H9 (cell line): Measurements from ENCODE around the gene ABCA1. TPM values are rescaled to one million over a fixed set of nuclear protein-coding genes. Genes with fewer than 3 reads are reported as not detected.

ENCODE experiments used
- DNase-seq: peaks from one replicate; pipeline ENCODE4 v3.0.0-alpha.2; 2017
- H2AFZ ChIP-seq: one replicate; pipeline ENCODE4 v1.6.1; 2013; ENCODE audit warnings: mild to moderate bottlenecking, low read length, control low read depth, moderate library complexity
- H2AK5ac ChIP-seq: 2 replicates; pipeline ENCODE4 v1.6.1; 2013; ENCODE audit warnings: low read length, control low read depth, mixed read lengths; ENCODE audit not compliant: insufficient read length
- H2BK120ac ChIP-seq: one replicate; pipeline ENCODE4 v1.6.1; 2013; ENCODE audit warnings: low read depth, mild to moderate bottlenecking, low read length, control low read depth, inconsistent platforms; ENCODE audit not compliant: poor library complexity, severe bottlenecking
- H2BK12ac ChIP-seq: 2 replicates; pipeline ENCODE4 v1.6.1; 2013; ENCODE audit warnings: low read length, control low read depth, mixed read lengths, low read depth; ENCODE audit not compliant: insufficient read length
- H2BK15ac ChIP-seq: 2 replicates; pipeline ENCODE4 v1.6.1; 2013; ENCODE audit warnings: low read depth, low read length, control low read depth
- H2BK20ac ChIP-seq: one replicate; pipeline ENCODE4 v1.6.1; 2013; ENCODE audit warnings: low read depth, mild to moderate bottlenecking, low read length, control low read depth, inconsistent platforms; ENCODE audit not compliant: poor library complexity, severe bottlenecking
- H2BK5ac ChIP-seq: 2 replicates; pipeline ENCODE4 v1.6.1; 2013; ENCODE audit warnings: low read length, control low read depth, mixed read lengths; ENCODE audit not compliant: insufficient read length
- H3K14ac ChIP-seq: 2 replicates; pipeline ENCODE4 v1.6.1; 2013; ENCODE audit warnings: low read length, control low read depth; ENCODE audit not compliant: insufficient read depth
- H3K18ac ChIP-seq: 2 replicates; pipeline ENCODE4 v1.6.1; 2013; ENCODE audit warnings: low read depth, mild to moderate bottlenecking, mixed read lengths, low read length, control low read depth; ENCODE audit not compliant: insufficient read length
- H3K23ac ChIP-seq: 2 replicates; pipeline ENCODE4 v1.6.1; 2013; ENCODE audit warnings: low read length, control low read depth, mixed read lengths, low read depth; ENCODE audit not compliant: insufficient read length
- H3K23me2 ChIP-seq: 2 replicates; pipeline ENCODE4 v1.6.1; 2013; ENCODE audit warnings: low read depth, mild to moderate bottlenecking, mixed read lengths, low read length, control low read depth; ENCODE audit not compliant: insufficient read length, poor library complexity, severe bottlenecking
- H3K27ac ChIP-seq: 2 replicates; pipeline ENCODE4 v1.5.1; 2013; ENCODE audit warnings: low read length, control low read depth, mixed read lengths, low read depth; ENCODE audit not compliant: insufficient read length
- H3K27me3 ChIP-seq: 2 replicates; pipeline ENCODE4 v1.6.1; 2013; ENCODE audit warnings: low read length, control low read depth, inconsistent platforms; ENCODE audit not compliant: insufficient read depth
- H3K4ac ChIP-seq: 2 replicates; pipeline ENCODE4 v1.6.1; 2013; ENCODE audit warnings: low read depth, mild to moderate bottlenecking, control low read depth, inconsistent platforms, low read length, moderate library complexity
- H3K4me1 ChIP-seq: 2 replicates; pipeline ENCODE4 v1.6.1; 2013; ENCODE audit warnings: low read length, control low read depth, inconsistent platforms; ENCODE audit not compliant: insufficient read depth
- H3K4me2 ChIP-seq: 2 replicates; pipeline ENCODE4 v1.6.1; 2013; ENCODE audit warnings: low read length, control low read depth, mixed read lengths; ENCODE audit not compliant: insufficient read length, insufficient read depth
- H3K56ac ChIP-seq: 2 replicates; pipeline ENCODE4 v1.6.1; 2013; ENCODE audit warnings: low read depth, mild to moderate bottlenecking, mixed read lengths, low read length, control low read depth; ENCODE audit not compliant: insufficient read length
- H3K79me1 ChIP-seq: 2 replicates; pipeline ENCODE4 v1.6.1; 2013; ENCODE audit warnings: low read depth, mild to moderate bottlenecking, moderate library complexity, low read length, control low read depth, inconsistent platforms; ENCODE audit not compliant: insufficient read depth, poor library complexity, severe bottlenecking
- H3K79me2 ChIP-seq: 2 replicates; pipeline ENCODE4 v1.6.1; 2013; ENCODE audit warnings: low read length, control low read depth, inconsistent platforms; ENCODE audit not compliant: insufficient read depth
- H3K9ac ChIP-seq: 2 replicates; pipeline ENCODE4 v1.6.1; 2013; ENCODE audit warnings: low read length, control low read depth, mixed read lengths; ENCODE audit not compliant: insufficient read length; ENCODE audit errors: extremely low read depth
- H3K9me3 ChIP-seq: one replicate; pipeline ENCODE4 v1.6.1; 2013; ENCODE audit warnings: low read depth, low read length, inconsistent platforms; ENCODE audit not compliant: control insufficient read depth
- H3T11ph ChIP-seq: one replicate; pipeline ENCODE4 v1.6.1; 2013; ENCODE audit warnings: mild to moderate bottlenecking, low read length, control low read depth, inconsistent platforms
- H4K20me1 ChIP-seq: one replicate; pipeline ENCODE4 v1.6.1; 2013; ENCODE audit not compliant: control insufficient read depth, insufficient read length, insufficient read depth
- H4K5ac ChIP-seq: 2 replicates; pipeline ENCODE4 v1.6.1; 2013; ENCODE audit warnings: low read depth, mild to moderate bottlenecking, mixed read lengths, low read length, control low read depth; ENCODE audit not compliant: insufficient read length
- H4K8ac ChIP-seq: replicated peaks from 2 replicates; pipeline ENCODE4 v1.6.1; 2013; ENCODE audit warnings: low read length, control low read depth, mixed read lengths, low read depth; ENCODE audit not compliant: insufficient read length
- H4K91ac ChIP-seq: 2 replicates; pipeline ENCODE4 v1.6.1; 2013; ENCODE audit warnings: low read depth, mild to moderate bottlenecking, moderate library complexity, mixed read lengths, low read length, control low read depth; ENCODE audit not compliant: insufficient read length
- H3K27ac Mint-ChIP-seq, 3 experiments: 2 replicates in 2 of 3; 3 replicates in 1 of 3; pipeline ENCODE4 v1.8.0; 2020 to 2021; ENCODE audit warnings: mixed read lengths in 3 of 3, mild to moderate bottlenecking in 1 of 3, moderate library complexity in 1 of 3
- H3K27me3 Mint-ChIP-seq: 2 replicates; pipeline ENCODE4 v1.8.0; 2021; ENCODE audit warnings: low read depth, mild to moderate bottlenecking, moderate library complexity, mixed read lengths
- H3K36me3 Mint-ChIP-seq, 3 experiments: 2 replicates in 2 of 3; 3 replicates in 1 of 3; pipeline ENCODE4 v1.8.0; 2020 to 2021; ENCODE audit warnings: low read depth in 3 of 3, mixed read lengths in 3 of 3; ENCODE audit not compliant: insufficient read depth in 1 of 3
- H3K4me1 Mint-ChIP-seq, 2 experiments: 2 replicates each; pipeline ENCODE4 v1.8.0; 2020; ENCODE audit warnings: mixed read lengths in 2 of 2
- H3K4me3 Mint-ChIP-seq, 2 experiments: 2 replicates in 1 of 2; 3 replicates in 1 of 2; pipeline ENCODE4 v1.8.0; 2020 to 2021; ENCODE audit warnings: mild to moderate bottlenecking in 2 of 2, mixed read lengths in 2 of 2, moderate library complexity in 1 of 2
- H3K9me3 Mint-ChIP-seq, 2 experiments: 2 replicates in 1 of 2; 3 replicates in 1 of 2; pipeline ENCODE4 v1.8.0; 2020; ENCODE audit warnings: mild to moderate bottlenecking in 2 of 2, mixed read lengths in 2 of 2, moderate library complexity in 1 of 2
- CTCF ChIP-seq: fragments of 200-600 bp; sonication (generic); conservative IDR thresholded peaks from 3 replicates; pipeline ENCODE4 v1.8.0; 2021; ENCODE audit warnings: antibody characterized with exemption, mild to moderate bottlenecking
- WGBS: extraction: QIAGEN DNeasy Blood & Tissue Kit; methylation state at CpG from one replicate; pipeline ENCODE4 v1.1.7; 2013; ENCODE audit warnings: missing lambda C conversion rate, low lambda C conversion rate, mixed read lengths; ENCODE audit not compliant: insufficient read length; ENCODE audit errors: extremely low coverage; 5-methylcytosine and 5-hydroxymethylcytosine counted together
- total RNA-seq: library from RNA; stranded (reverse); gene quantifications from 2 replicates; pipeline ENCODE4 v1.2.1, GENCODE V29; 2021

The ABCA1 gene
- total RNA-seq, 1 experiment from 2014 or later: 16.6 TPM

DNA sequence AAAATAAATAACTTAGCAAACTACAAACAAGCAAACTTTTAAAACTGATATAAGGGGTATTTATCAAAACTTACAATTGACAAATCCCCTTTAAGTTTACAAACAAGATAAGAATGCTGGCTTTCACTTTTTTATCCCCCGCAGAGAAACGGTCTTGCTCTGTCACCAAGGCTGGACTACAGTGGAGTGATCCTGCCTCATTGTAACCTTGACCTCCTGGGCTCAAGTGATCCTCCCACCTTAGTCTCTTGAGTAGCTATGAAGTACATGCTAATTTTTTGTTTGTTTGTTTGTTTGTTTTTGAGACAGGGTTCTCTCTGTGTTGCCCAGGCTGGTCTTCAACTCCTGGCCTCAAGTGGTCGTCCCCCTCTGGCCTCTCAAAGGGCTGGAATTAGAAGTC lies 189.5 kb downstream of the ABCA1 start:
- Histone ChIP-seq H3K9ac (no peak overlapping the region), H3K4ac (no peak overlapping the region), H3K23me2 (no peaks in the 10 kb centered on the region), H3T11ph (no peak overlapping the region), H3K14ac (no peak overlapping the region), H3K79me1 (no peaks in the 10 kb centered on the region), H3K9me3 (no peaks in the 10 kb centered on the region), H2BK120ac (no peak overlapping the region), H4K5ac (no peak overlapping the region), H3K4me1 (no peaks in the 10 kb centered on the region), H4K8ac (no peak overlapping the region), H2BK15ac (no peak overlapping the region), H2BK12ac (no peak overlapping the region), H3K27ac (no peak overlapping the region), H2BK5ac (no peak overlapping the region), H4K20me1 (no peaks in the 10 kb centered on the region), H3K23ac (no peak overlapping the region), H2AFZ (no peak overlapping the region), H3K4me2 (no peak overlapping the region), H3K18ac (no peak overlapping the region), H2AK5ac (no peak overlapping the region), H4K91ac (no peak overlapping the region), H3K56ac (no peak overlapping the region), H3K79me2 (no peaks in the 10 kb centered on the region), H3K27me3 (no peaks in the 10 kb centered on the region), H2BK20ac (no peak overlapping the region)
- no peak overlapping the region for H3K4me3 Mint-ChIP-seq
- no peak for DNase-seq
- no peaks in the 10 kb centered on the region for H3K27me3 Mint-ChIP-seq
- no peaks in the 10 kb centered on the region for H3K36me3 Mint-ChIP-seq
- TF ChIP-seq CTCF: no peak
- WGBS: no CpG with 5 or more reads among the region's 3 CpGs
- no peaks in the 10 kb centered on the region for H3K9me3 Mint-ChIP-seq
- H3K27ac Mint-ChIP-seq: peak overlapping the region; percentile 14 to 77 (median 42); a peak in 3 of 7 replicates
- H3K4me1 Mint-ChIP-seq: peaks cover 5 to 6% of the 10 kb centered on the region in 2 experiments; a peak in 3 of 4 replicates

Other genes with a start within 250 kb of the ABCA1 start
- gene OR13D1, start 233.6 kb downstream of the ABCA1 start, total RNA-seq: not detected in 2 replicates
- gene NIPSNAP3A, start 180.5 kb downstream of the ABCA1 start, total RNA-seq: 13.8 and 13.9 TPM in 2 replicates
- 0.26 and 0.57 TPM in 2 replicates for gene NIPSNAP3B, start 164.0 kb downstream of the ABCA1 start, total RNA-seq